GM12801 (cell line): Measurements from ENCODE around the gene LARP7.

Source experiments
- CTCF ChIP-seq: IDR thresholded peaks from one replicate; pipeline ENCODE4 v1.5.1; 2011; ENCODE audit warnings: control low read depth; ENCODE audit not compliant: insufficient read length; ENCODE audit errors: extremely low read depth

The LARP7 gene

DNA sequence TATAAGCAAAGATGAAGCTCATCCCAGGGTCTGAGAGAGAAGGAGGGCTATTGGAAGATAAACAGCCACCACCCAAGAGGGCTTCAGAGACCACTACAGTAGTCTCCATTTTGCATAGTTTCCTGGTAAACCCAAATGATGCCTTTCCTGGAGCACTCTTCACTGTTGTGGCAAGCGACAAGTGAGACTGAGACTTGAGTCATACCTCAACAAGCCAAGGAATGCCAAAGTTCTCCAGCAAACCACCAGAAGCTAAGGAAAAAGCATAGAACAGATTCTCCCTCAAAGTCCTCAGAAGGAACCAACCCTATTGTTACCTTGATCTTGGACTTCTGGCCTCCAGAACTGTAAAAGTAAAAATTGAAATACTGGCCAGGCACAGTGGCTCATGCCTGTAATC, 65.9 kb downstream of the LARP7 start:
- no peak for TF ChIP-seq CTCF

- no peak for TF ChIP-seq CTCF
These were observed 67.4 kb downstream of the LARP7 start for GRCh38 chr4:112704322-112704721.

DNA sequence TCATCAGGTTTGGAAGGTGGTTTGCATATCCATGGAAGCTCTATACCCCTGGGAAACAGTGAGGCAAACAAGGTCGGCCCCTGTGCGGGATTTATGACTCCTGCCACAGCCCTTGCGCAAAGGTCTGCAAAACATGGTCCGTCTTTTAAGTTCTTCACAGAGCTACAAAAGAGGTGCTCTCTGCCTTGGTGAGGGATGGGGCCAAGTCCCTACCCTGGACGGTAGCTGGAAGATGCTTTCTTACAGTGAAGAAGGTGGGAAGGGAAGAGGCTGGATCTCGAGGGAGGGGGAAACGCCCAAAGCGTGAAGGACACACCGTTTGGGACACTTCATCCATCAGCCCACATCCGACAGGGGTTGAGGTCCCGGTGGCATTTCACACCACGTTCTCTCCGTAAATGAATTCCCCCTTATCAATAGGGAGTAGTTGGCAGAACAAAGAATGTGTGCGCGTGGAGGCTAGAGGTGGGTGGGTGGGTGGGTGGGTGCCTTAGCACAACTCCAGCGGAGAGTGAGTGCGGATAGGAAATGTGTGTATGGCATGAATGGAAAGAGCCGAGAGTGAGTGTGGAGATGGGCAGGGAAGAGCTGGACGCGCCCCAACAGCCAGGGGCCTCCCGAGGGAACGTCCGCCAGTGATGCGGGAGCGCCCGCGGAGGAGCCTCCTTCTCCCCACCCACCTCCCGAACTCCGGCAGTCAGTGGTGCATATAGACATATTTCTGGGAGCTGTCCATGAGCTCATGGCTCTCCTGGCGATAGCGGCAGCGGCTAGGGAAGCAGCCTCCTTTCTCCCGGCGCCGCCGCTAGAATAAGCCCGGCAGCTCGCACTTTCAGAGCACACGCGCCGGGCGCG, 68.3 kb downstream of the LARP7 start:
- TF ChIP-seq CTCF: no peak

DNA sequence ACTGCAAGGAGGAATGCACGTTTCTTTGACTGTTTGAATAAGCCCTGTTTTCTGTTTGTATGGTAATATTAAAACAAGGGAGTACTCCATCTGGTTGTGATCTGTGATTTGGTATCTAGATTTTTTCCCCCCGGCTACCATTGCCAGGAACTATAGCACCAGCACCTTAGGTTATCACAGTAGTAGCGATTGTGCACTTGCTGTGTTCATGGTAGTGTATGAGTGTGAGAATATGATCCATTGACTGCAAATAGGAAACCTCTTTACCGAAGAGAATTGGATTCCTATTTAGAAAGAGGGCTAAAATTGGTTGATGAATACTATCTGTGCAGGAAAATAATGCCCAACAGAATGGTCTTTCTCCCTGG, 69.9 kb downstream of the LARP7 start:
- no peak for TF ChIP-seq CTCF
